Esophagus squamous epithelium (tissue), 5 donors: ENCODE results near the gene CCDC83. TPM values are rescaled to one million over a fixed set of nuclear protein-coding genes. Genes with fewer than 3 reads are reported as not detected.
"Not testable (repeated sequence)": the region's sequence is repeated elsewhere in the genome, so short reads cannot be mapped to it uniquely, and the experiment has no call there.

Source experiments
- DNase-seq: peaks from one replicate; lab custom pipeline; 2025; lab: John Stamatoyannopoulos, UW
- H3K27ac ChIP-seq, 4 donors: fragments of 200-600 bp; sonication (generic); one replicate each; pipeline ENCODE4 v1.5.1; 2016 to 2019; ENCODE audit warnings: mild to moderate bottlenecking in 1 of 4
- H3K27me3 ChIP-seq, 4 donors: fragments of 200-600 bp; sonication (generic); 1 replicate in 3 of 4; 2 replicates in 1 of 4; pipeline versions ENCODE4 v1.5.1 to v1.6.0; 2017 to 2021; ENCODE audit warnings: antibody characterized with exemption in 1 of 4
- H3K36me3 ChIP-seq, 3 donors: fragments of 200-600 bp; sonication (generic); one replicate each; pipeline ENCODE4 v1.5.1; 2016 to 2019
- H3K4me1 ChIP-seq, 3 donors: fragments of 200-600 bp; sonication (generic); one replicate each; pipeline ENCODE4 v1.5.1; 2017 to 2019
- H3K4me3 ChIP-seq, 4 donors: fragments of 200-600 bp; sonication (generic); 1 replicate in 3 of 4; 2 replicates in 1 of 4; pipeline ENCODE4 v1.5.1; 2016 to 2019; ENCODE audit warnings: mild to moderate bottlenecking in 2 of 4, moderate library complexity in 1 of 4
- H3K9me3 ChIP-seq, 3 donors: fragments of 200-600 bp; sonication (generic); one replicate each; pipeline ENCODE4 v1.5.1; 2016 to 2019
- POLR2A ChIP-seq, 4 donors: fragments of 450-650 bp; IDR thresholded peaks; one replicate each; pipeline ENCODE4 v1.6.1; 2017; ENCODE audit warnings: antibody characterized with exemption in 4 of 4, mild to moderate bottlenecking in 4 of 4, moderate library complexity in 3 of 4
- WGBS, 2 donors: methylation state at CpG; one replicate each; pipeline ENCODE4 v1.1.5; 2018; 5-methylcytosine and 5-hydroxymethylcytosine counted together
- intact Hi-C: fragments of 100-400 bp; cut with DNase I; formaldehyde crosslinking; loops from one replicate; pipeline ENCODE4 v1.15.0; 2022
- total RNA-seq, 4 donors: library from RNA; depleted of rRNA; stranded (reverse); fragments of >200 nt; gene quantifications; one replicate each; pipeline ENCODE4 v1.1.0, GENCODE V29; 2016
- TF ChIP-seq, protein P1 (sequence below), 6 experiments: fragments of 450-650 bp in 4 of 6; fragments of 200-600 bp in 2 of 6; sonication (generic) in 2 of 6; IDR thresholded peaks; one replicate each; pipeline ENCODE4 v1.5.1; 2016 to 2019; ENCODE audit warnings: antibody characterized with exemption in 6 of 6, mild to moderate bottlenecking in 4 of 6, moderate library complexity in 4 of 6
- donor health status: DM: yes; HTN: yes; CAD: no.

Gene CCDC83
- total RNA-seq, 4 donors from 2014 or later, result not detected

GRCh38 chr11:85831050-85831449 is 24.1 kb upstream of the CCDC83 start:
- no peak overlapping the region for H3K27ac ChIP-seq
- H3K36me3 ChIP-seq, result no peaks in the 10 kb centered on the region
- DNase-seq, result no peak
- intact Hi-C loops, result loop anchor here (10.0 kb wide), 1 partner anchor 136 kb away; no protein-coding TSS in a partner anchor
- no peak overlapping the region for H3K4me3 ChIP-seq
- peaks cover 0 to 7% (median 6%) of the 10 kb centered on the region in 3 donors for H3K9me3 ChIP-seq
- H3K4me1 ChIP-seq, result peaks cover 9 to 31% (median 16%) of the 10 kb centered on the region in 3 donors
- no peak for TF ChIP-seq POLR2A (IDR thresholded peaks at IDR 0.05)
- TF ChIP-seq, protein P1, sequence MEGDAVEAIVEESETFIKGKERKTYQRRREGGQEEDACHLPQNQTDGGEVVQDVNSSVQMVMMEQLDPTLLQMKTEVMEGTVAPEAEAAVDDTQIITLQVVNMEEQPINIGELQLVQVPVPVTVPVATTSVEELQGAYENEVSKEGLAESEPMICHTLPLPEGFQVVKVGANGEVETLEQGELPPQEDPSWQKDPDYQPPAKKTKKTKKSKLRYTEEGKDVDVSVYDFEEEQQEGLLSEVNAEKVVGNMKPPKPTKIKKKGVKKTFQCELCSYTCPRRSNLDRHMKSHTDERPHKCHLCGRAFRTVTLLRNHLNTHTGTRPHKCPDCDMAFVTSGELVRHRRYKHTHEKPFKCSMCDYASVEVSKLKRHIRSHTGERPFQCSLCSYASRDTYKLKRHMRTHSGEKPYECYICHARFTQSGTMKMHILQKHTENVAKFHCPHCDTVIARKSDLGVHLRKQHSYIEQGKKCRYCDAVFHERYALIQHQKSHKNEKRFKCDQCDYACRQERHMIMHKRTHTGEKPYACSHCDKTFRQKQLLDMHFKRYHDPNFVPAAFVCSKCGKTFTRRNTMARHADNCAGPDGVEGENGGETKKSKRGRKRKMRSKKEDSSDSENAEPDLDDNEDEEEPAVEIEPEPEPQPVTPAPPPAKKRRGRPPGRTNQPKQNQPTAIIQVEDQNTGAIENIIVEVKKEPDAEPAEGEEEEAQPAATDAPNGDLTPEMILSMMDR (IDR thresholded peaks at IDR 0.05), result no peak
- no peaks in the 10 kb centered on the region for H3K27me3 ChIP-seq

DNA sequence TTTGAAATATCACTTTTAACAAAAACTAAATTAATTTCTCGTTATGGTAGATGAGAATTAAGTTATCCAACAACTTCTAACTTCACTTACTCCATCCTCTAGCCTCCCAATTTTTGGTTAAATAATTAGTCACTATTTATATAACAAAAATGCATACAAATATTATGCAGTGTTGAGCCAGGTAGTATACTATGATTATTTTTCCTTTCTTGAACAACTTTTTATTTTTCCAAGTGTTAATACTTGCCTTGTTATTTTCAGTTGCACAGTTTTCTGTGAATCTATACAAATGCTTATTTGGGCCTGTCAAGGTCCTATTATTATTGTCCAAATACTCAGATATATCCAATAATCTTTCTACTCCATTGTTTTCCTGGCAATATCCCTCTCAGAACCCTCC is 19.9 kb upstream of the CCDC83 start:
- TF ChIP-seq POLR2A (IDR thresholded peaks at IDR 0.05), result no peak
- TF ChIP-seq, protein P1 (IDR thresholded peaks at IDR 0.05), result no peak
- Histone ChIP-seq H3K27me3 (no peaks in the 10 kb centered on the region), H3K9me3 (peaks cover 0 to 7% (median 6%) of the 10 kb centered on the region in 3 donors), H3K4me3 (no peak overlapping the region), H3K36me3 (no peaks in the 10 kb centered on the region), H3K4me1 (peaks cover 0 to 5% (median 0%) of the 10 kb centered on the region in 3 donors), H3K27ac (no peak overlapping the region)
- intact Hi-C loops, result loop anchor here (10.0 kb wide), 1 partner anchor 140 kb away; no protein-coding TSS in a partner anchor
- 81 to 83% methylated on average over 1 of the region's 1 CpG for WGBS, 2 donors
- DNase-seq, result no peak

- H3K9me3 ChIP-seq, result peaks cover 0 to 7% (median 6%) of the 10 kb centered on the region in 3 donors
- no peaks in the 10 kb centered on the region for H3K36me3 ChIP-seq
- H3K27me3 ChIP-seq, result no peaks in the 10 kb centered on the region
- H3K4me3 ChIP-seq, result no peak overlapping the region
- no peak overlapping the region for H3K27ac ChIP-seq
- no peak for DNase-seq
- WGBS, 2 donors, result 51 to 59% methylated on average over 3 of the region's 3 CpGs
- intact Hi-C loops, result loop anchor here (10.0 kb wide), 1 partner anchor 141 kb away; no protein-coding TSS in a partner anchor
- TF ChIP-seq, protein P1 (IDR thresholded peaks at IDR 0.05), result no peak
- no peak for TF ChIP-seq POLR2A (IDR thresholded peaks at IDR 0.05)
- H3K4me1 ChIP-seq, result peaks cover 0 to under 1% (median 0%) of the 10 kb centered on the region in 3 donors
Measured at GRCh38 chr11:85835729-85836128, 19.5 kb upstream of the CCDC83 start.

DNA sequence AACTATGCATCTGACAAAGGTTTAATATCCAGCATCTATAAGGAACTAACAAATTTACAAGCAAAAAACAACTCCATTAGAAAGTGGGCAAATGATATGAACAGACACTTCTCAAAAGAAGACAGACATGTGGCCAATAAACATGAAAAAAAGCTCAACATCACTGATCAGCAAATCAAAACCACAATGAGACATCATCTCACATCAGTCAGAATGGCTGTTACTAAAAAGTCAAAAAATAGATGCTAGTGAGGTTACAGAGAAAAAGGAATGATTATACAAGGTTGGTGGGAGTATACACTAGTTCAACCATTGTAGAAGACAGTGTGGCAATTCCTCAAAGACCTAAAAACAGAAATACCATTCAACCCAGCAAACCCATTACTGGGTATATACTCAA is 14.3 kb upstream of the CCDC83 start:
- H3K4me1 ChIP-seq, H3K27me3 ChIP-seq, intact Hi-C loops, H3K27ac ChIP-seq, H3K36me3 ChIP-seq, H3K9me3 ChIP-seq, H3K4me3 ChIP-seq, DNase-seq: not testable (repeated sequence)

DNA sequence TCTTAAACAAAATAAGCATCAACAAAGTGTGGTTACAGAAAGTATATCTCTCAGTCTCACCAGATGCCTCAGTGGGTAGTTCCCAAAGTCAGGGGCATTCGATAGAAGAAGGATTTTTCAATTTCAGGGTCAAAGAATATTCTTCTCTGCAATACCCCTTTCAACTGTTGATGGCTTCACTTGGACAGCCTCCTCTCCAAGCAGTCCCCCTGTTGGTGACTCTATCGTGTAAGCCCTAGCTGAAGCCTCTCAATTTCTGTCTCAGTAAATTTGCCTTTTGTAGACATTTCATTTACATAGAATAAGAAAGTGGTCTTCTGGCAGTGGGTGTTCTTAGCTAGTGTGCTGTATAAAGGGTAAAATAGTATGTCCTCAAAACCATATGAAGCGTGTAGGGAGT is 11.3 kb upstream of the CCDC83 start:
- Histone ChIP-seq H3K27ac (no peak overlapping the region), H3K36me3 (no peaks in the 10 kb centered on the region), H3K4me1 (peaks cover 0 to 7% (median 3%) of the 10 kb centered on the region in 3 donors), H3K4me3 (no peak overlapping the region), H3K9me3 (no peaks in the 10 kb centered on the region), H3K27me3 (no peaks in the 10 kb centered on the region)
- intact Hi-C loops, result no loop called here
- WGBS, 2 donors, result 95% methylated on average over 3 of the region's 3 CpGs
- no peak for TF ChIP-seq POLR2A (IDR thresholded peaks at IDR 0.05)
- TF ChIP-seq, protein P1 (IDR thresholded peaks at IDR 0.05), result no peak
- no peak for DNase-seq
